CD4-positive, alpha-beta T cell treated with Interleukin-21 for 1 hour (primary cell): ENCODE results near the gene MYL2.

Experiments
- DNase-seq: peaks from one replicate; pipeline ENCODE4 v3.0.0-alpha.2; 2020

MYL2 gene

GRCh38 chr12:110888256-110888991 is 32.0 kb downstream of the MYL2 start:
- no peak for DNase-seq

GRCh38 chr12:110885152-110885840 is 35.1 kb downstream of the MYL2 start:
- no peak for DNase-seq

- no peak for DNase-seq
These were observed 37.1 kb downstream of the MYL2 start for GRCh38 chr12:110883251-110883650.

- no peak for DNase-seq
These were observed 39.7 kb downstream of the MYL2 start for GRCh38 chr12:110880651-110881050.

- no peak for DNase-seq
These were observed 45.6 kb downstream of the MYL2 start for GRCh38 chr12:110874781-110875180.

GRCh38 chr12:110874351-110874750 is 46.0 kb downstream of the MYL2 start:
- DNase-seq = no peak

- DNase-seq = no peak
These were observed 48.3 kb downstream of the MYL2 start for GRCh38 chr12:110872100-110872499.

GRCh38 chr12:110869803-110870202 is 50.6 kb downstream of the MYL2 start:
- DNase-seq = no peak

- no peak for DNase-seq
These were observed 51.4 kb downstream of the MYL2 start for GRCh38 chr12:110869026-110869425.

GRCh38 chr12:110865521-110865920 is 54.9 kb downstream of the MYL2 start:
- DNase-seq = no peak

GRCh38 chr12:110863161-110863560 is 57.2 kb downstream of the MYL2 start:
- no peak for DNase-seq

GRCh38 chr12:110862329-110862728 is 58.0 kb downstream of the MYL2 start:
- no peak for DNase-seq

- DNase-seq = no peak
These were observed 58.6 kb downstream of the MYL2 start for GRCh38 chr12:110861729-110862128.
